HG03378 (cell line): ENCODE measurements around the gene NAV2.
"Not testable (repeated sequence)": the region's sequence is repeated elsewhere in the genome, so short reads cannot be mapped to it uniquely, and the experiment has no call there.

ENCODE experiments used
- ATAC-seq: cut with Tn5 transposase; IDR thresholded peaks from one replicate; pipeline ENCODE4 v1.9.1; 2021; ENCODE audit warnings: mild to moderate bottlenecking, moderate library complexity; ENCODE audit not compliant: unreplicated experiment

The NAV2 gene

GRCh38 chr11:19882356-19882755, 169.7 kb downstream of the NAV2 start:
- no peak for ATAC-seq

- ATAC-seq, result no peak
These were observed 173.9 kb downstream of the NAV2 start for GRCh38 chr11:19886498-19886897.

GRCh38 chr11:19887842-19888241, 175.2 kb downstream of the NAV2 start:
- ATAC-seq, result no peak

- ATAC-seq, result no peak
These were observed 176.9 kb downstream of the NAV2 start for GRCh38 chr11:19889531-19889930.

GRCh38 chr11:19890308-19890707, 177.7 kb downstream of the NAV2 start:
- ATAC-seq, result no peak

GRCh38 chr11:19891022-19891421, 178.4 kb downstream of the NAV2 start:
- ATAC-seq, result no peak

- ATAC-seq, result no peak
These were observed 179.8 kb downstream of the NAV2 start for GRCh38 chr11:19892387-19892786.

- ATAC-seq, result no peak
These were observed 180.2 kb downstream of the NAV2 start for GRCh38 chr11:19892876-19893275.

GRCh38 chr11:19894404-19894803, 181.8 kb downstream of the NAV2 start:
- ATAC-seq, result no peak

GRCh38 chr11:19895037-19895436, 182.4 kb downstream of the NAV2 start:
- ATAC-seq, result not testable (repeated sequence)

GRCh38 chr11:19895776-19896175, 183.1 kb downstream of the NAV2 start:
- no peak for ATAC-seq

- no peak for ATAC-seq
These were observed 191.0 kb downstream of the NAV2 start for GRCh38 chr11:19903620-19904069.

- ATAC-seq, result no peak
These were observed 192.7 kb downstream of the NAV2 start for GRCh38 chr11:19905280-19905853.

GRCh38 chr11:19906126-19906525, 193.5 kb downstream of the NAV2 start:
- no peak for ATAC-seq

GRCh38 chr11:19907008-19907579, 194.5 kb downstream of the NAV2 start:
- ATAC-seq, result peak; percentile 49

GRCh38 chr11:19907839-19908238, 195.2 kb downstream of the NAV2 start:
- ATAC-seq, result no peak

GRCh38 chr11:19910931-19911330, 198.3 kb downstream of the NAV2 start:
- no peak for ATAC-seq

GRCh38 chr11:19912115-19912957, 199.7 kb downstream of the NAV2 start:
- ATAC-seq, result no peak

- ATAC-seq, result no peak
These were observed 200.6 kb downstream of the NAV2 start for GRCh38 chr11:19912958-19913892.

- ATAC-seq, result no peak
These were observed 201.2 kb downstream of the NAV2 start for GRCh38 chr11:19913893-19914249.

GRCh38 chr11:19915808-19916207, 203.2 kb downstream of the NAV2 start:
- no peak for ATAC-seq
